Measurements from ENCODE around the gene ADGRE3. TPM values are rescaled to one million over a fixed set of nuclear protein-coding genes. Genes with fewer than 3 reads are reported as not detected.
"Not testable (repeated sequence)": the region's sequence is repeated elsewhere in the genome, so short reads cannot be mapped to it uniquely, and the experiment has no call there.

ADGRE3 gene
- total RNA-seq, 4 donors from 2014 or later, result 0.50 TPM; not detected in 3

DNA sequence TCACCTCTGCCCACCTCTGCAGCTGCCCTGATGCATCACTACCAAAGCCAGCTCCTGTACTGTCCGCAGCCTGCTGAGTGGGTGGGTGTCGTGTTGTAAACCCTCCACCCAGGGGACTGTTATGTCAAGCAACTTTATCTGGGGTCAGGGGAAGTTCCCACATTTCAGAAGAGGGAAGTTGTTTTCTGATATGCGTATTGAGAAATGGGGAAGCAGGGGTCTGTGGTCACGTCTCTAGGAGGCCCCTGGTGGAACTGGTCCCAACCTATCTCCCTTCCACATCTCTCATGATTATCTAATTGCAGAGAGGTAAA lies 60.6 kb downstream of the ADGRE3 start:
- Histone ChIP-seq H3K9me3 (peaks cover 0 to 4% (median 3%) of the 10 kb centered on the region in 4 donors), H3K27me3 (no peaks in the 10 kb centered on the region), H3K27ac (replicated peaks in 1 of 4) (no peak overlapping the region), H3K4me3 (no peak overlapping the region), H3K36me3 (no peaks in the 10 kb centered on the region), H3K4me1 (no peaks in the 10 kb centered on the region)
- WGBS, result 58% methylated on average over 4 of the region's 4 CpGs
- TF ChIP-seq POLR2AphosphoS5 (IDR thresholded peaks at IDR 0.05), result no peak
- TF ChIP-seq EP300 (IDR thresholded peaks at IDR 0.05), result no peak
- TF ChIP-seq, protein P1, sequence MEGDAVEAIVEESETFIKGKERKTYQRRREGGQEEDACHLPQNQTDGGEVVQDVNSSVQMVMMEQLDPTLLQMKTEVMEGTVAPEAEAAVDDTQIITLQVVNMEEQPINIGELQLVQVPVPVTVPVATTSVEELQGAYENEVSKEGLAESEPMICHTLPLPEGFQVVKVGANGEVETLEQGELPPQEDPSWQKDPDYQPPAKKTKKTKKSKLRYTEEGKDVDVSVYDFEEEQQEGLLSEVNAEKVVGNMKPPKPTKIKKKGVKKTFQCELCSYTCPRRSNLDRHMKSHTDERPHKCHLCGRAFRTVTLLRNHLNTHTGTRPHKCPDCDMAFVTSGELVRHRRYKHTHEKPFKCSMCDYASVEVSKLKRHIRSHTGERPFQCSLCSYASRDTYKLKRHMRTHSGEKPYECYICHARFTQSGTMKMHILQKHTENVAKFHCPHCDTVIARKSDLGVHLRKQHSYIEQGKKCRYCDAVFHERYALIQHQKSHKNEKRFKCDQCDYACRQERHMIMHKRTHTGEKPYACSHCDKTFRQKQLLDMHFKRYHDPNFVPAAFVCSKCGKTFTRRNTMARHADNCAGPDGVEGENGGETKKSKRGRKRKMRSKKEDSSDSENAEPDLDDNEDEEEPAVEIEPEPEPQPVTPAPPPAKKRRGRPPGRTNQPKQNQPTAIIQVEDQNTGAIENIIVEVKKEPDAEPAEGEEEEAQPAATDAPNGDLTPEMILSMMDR (IDR thresholded peaks at IDR 0.05), result no peak
- TF ChIP-seq POLR2A (IDR thresholded peaks at IDR 0.05; ENCODE audit: low read depth), result no peak
- intact Hi-C loops (cut with DNase I), result no loop called here
- DNase-seq (ENCODE audit: extremely low spot score), result no peak

DNA sequence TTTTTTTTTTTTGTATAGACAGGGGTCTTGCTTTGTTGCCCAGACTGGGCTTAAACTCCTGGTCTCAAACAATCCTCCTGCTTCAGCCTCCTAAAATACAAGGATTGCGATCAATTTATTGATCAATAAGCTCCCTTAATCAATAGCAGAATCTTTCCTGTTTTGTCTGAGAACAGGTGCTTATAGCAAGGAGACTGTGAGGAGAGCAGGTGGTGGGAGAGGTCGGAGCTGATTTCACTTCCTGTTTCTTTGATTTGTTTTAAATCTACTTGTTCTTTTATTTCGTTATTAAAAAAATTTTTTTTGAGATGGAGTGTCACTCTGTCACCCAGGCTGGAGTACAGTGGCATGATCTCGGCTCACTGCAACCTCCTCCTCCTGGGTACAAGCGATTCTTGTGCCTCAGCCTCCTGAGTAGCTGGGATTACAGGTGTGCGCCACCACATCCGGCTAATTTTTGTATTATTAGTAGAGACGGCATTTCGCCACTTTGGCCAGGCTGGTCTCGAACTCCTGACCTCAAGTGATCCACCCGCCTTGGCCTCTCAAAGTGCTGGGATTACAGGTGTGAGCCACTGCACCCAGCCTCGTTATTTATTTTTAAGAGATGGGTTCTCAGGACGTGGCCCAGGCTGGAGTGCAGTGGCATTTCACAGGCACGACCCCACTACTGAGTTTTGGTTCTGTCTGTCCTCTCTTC lies 61.1 kb downstream of the ADGRE3 start:
- H3K27ac ChIP-seq (replicated peaks in 1 of 4); H3K4me3 ChIP-seq; intact Hi-C loops (cut with DNase I); H3K9me3 ChIP-seq; H3K27me3 ChIP-seq; H3K4me1 ChIP-seq; DNase-seq (ENCODE audit: extremely low spot score); H3K36me3 ChIP-seq: not testable (repeated sequence)
- 73% methylated on average over 14 of the region's 14 CpGs for WGBS

DNA sequence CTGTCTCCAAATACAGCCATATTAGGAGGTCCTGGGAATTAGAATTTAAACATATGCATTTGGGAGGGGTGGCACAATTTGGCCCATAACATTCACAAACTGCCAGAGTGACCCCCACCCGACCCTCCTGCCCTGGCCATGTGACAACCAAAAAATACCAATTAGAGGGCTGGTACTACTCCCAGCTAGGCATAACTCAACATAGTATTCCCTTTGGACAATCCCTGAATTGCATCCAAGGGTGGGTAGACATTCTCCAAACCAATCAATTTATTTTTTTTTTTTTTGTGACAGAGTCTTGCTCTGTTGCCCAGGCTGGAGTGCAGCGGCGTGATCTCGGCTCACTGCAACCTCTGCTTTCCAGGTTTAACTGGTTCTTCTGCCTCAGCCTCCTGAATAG lies 62.0 kb downstream of the ADGRE3 start:
- H3K27ac ChIP-seq (replicated peaks in 1 of 4), result no peak overlapping the region
- no peak for DNase-seq (ENCODE audit: extremely low spot score)
- WGBS, result 82% methylated on average over 4 of the region's 4 CpGs
- no peaks in the 10 kb centered on the region for H3K36me3 ChIP-seq
- intact Hi-C loops (cut with DNase I), result no loop called here
- H3K4me1 ChIP-seq, result no peaks in the 10 kb centered on the region
- H3K27me3 ChIP-seq, result no peaks in the 10 kb centered on the region
- no peaks in the 10 kb centered on the region for H3K9me3 ChIP-seq
- TF ChIP-seq POLR2AphosphoS5 (IDR thresholded peaks at IDR 0.05) (no peak), EP300 (IDR thresholded peaks at IDR 0.05) (no peak), POLR2A (IDR thresholded peaks at IDR 0.05; ENCODE audit: low read depth) (no peak)
- TF ChIP-seq, protein P1 (IDR thresholded peaks at IDR 0.05), result no peak
- H3K4me3 ChIP-seq, result no peak overlapping the region

DNA sequence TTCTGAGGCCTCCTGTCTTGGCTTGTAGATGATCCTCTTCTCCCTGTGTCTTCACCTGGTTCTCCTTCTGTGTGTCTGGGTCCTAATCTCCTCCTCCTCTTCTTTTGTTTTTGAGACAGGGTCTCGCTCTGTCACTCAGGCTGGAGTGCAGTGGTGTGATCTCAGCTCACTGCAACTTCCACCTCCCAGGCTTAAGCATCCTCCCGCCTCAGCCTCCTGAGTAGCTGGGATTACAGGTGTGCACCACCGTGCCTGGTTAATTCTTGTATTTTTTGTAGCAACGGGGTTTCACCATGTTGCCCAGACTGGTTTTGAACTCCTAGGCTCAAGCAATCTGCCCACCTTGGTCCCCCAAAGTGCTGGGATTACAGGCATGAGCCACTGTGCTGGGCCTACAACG lies 62.4 kb downstream of the ADGRE3 start:
- 88% methylated on average over 5 of the region's 5 CpGs for WGBS
- DNase-seq (ENCODE audit: extremely low spot score); H3K27me3 ChIP-seq; H3K4me1 ChIP-seq; H3K27ac ChIP-seq (replicated peaks in 1 of 4); H3K9me3 ChIP-seq; H3K4me3 ChIP-seq; intact Hi-C loops (cut with DNase I); H3K36me3 ChIP-seq: not testable (repeated sequence)

DNA sequence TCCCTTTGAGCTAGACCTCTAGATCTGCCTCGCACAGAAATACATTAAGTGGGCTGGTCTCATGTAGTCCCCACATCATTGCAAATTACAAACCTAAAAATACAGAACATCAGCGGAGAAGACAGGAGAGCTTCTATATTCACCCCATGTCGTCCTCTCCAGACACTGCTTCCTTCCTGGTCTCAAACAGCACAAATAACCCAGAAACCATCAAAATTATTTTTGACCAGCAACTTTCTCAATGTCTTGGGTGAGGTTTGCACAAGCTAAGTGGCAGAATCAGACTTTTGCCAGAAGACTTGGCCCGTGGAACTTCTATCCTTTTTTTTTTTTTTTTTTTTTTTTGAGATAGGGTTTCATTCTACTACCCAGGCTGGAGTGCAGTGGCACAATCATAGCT lies 63.6 kb downstream of the ADGRE3 start:
- intact Hi-C loops (cut with DNase I), result no loop called here
- H3K36me3 ChIP-seq, result no peaks in the 10 kb centered on the region
- no peaks in the 10 kb centered on the region for H3K27me3 ChIP-seq
- 70% methylated on average over 4 of the region's 4 CpGs for WGBS
- TF ChIP-seq, protein P1 (IDR thresholded peaks at IDR 0.05), result no peak
- TF ChIP-seq EP300 (IDR thresholded peaks at IDR 0.05), result no peak
- TF ChIP-seq POLR2A (IDR thresholded peaks at IDR 0.05; ENCODE audit: low read depth), result no peak
- TF ChIP-seq POLR2AphosphoS5 (IDR thresholded peaks at IDR 0.05), result no peak
- no peak overlapping the region for H3K27ac ChIP-seq (replicated peaks in 1 of 4)
- no peaks in the 10 kb centered on the region for H3K4me1 ChIP-seq
- no peak overlapping the region for H3K4me3 ChIP-seq
- DNase-seq (ENCODE audit: extremely low spot score), result no peak
- H3K9me3 ChIP-seq, result no peaks in the 10 kb centered on the region

DNA sequence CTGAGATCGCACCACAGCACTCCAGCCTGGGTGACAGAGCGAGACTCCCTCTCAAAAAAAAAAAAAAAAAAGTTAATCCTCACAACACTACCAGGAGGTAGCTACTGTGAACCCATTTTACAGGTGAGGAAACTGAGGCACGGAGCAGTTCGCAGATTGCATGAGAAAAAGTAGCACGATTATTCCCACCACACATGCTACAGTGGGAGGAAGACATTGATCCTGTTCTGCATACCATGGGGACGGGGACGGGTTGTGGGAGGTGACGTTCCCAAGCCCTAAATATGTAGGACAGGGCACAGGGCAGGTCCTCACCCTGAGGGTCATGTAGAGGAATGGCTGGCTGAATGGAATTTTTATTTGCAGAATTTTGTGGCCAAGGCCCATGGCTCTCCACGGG lies 68.0 kb downstream of the ADGRE3 start:
- intact Hi-C loops (cut with DNase I), result no loop called here
- 73% methylated on average over 9 of the region's 9 CpGs for WGBS
- peaks cover 0 to 13% (median 3%) of the 10 kb centered on the region in 4 donors for H3K9me3 ChIP-seq
- no peaks in the 10 kb centered on the region for H3K36me3 ChIP-seq
- H3K4me3 ChIP-seq, result no peak overlapping the region
- peaks cover 0 to 4% (median 0%) of the 10 kb centered on the region in 4 donors for H3K27me3 ChIP-seq
- H3K27ac ChIP-seq (replicated peaks in 1 of 4), result no peak overlapping the region
- DNase-seq (ENCODE audit: extremely low spot score), result no peak
- H3K4me1 ChIP-seq, result no peaks in the 10 kb centered on the region
- TF ChIP-seq, protein P1 (IDR thresholded peaks at IDR 0.05), result no peak
- no peak for TF ChIP-seq POLR2AphosphoS5 (IDR thresholded peaks at IDR 0.05)
- no peak for TF ChIP-seq EP300 (IDR thresholded peaks at IDR 0.05)
- no peak for TF ChIP-seq POLR2A (IDR thresholded peaks at IDR 0.05; ENCODE audit: low read depth)
